LNCAP (cell line): ENCODE measurements around the gene PTPRR.

Experiments used
- CTCF ChIP-seq: fragments of 450-650 bp; IDR thresholded peaks from 2 replicates; pipeline ENCODE4 v1.5.1; 2017; ENCODE audit warnings: mild to moderate bottlenecking

Gene PTPRR

GRCh38 chr12:70741256-70741655 lies 179.3 kb downstream of the PTPRR start:
- TF ChIP-seq CTCF = no peak

- TF ChIP-seq CTCF = no peak
Observed at GRCh38 chr12:70739756-70740155, 180.8 kb downstream of the PTPRR start.

GRCh38 chr12:70736351-70737133 lies 184.0 kb downstream of the PTPRR start:
- no peak for TF ChIP-seq CTCF

GRCh38 chr12:70733385-70733784 lies 187.2 kb downstream of the PTPRR start:
- peak; percentile 70 for TF ChIP-seq CTCF

GRCh38 chr12:70732287-70732686 lies 188.3 kb downstream of the PTPRR start:
- TF ChIP-seq CTCF = no peak

- no peak for TF ChIP-seq CTCF
Observed at GRCh38 chr12:70730675-70731180, 189.8 kb downstream of the PTPRR start.

- TF ChIP-seq CTCF = peak; percentile 27; the same call in 1 of the 2 replicates
Observed at GRCh38 chr12:70724444-70724843, 196.1 kb downstream of the PTPRR start.
